Left forelimb (tissue), 1 donor: ENCODE results near the gene UBE2O.

Experiments used
- DNase-seq: peaks from one replicate; pipeline ENCODE4 v3.0.0-alpha.2; 2018; ENCODE audit warnings: low spot score

UBE2O gene

GRCh38 chr17:76452660-76453430 is at the start of gene UBE2O:
Gene UBE2O, minus strand, starts transcription at chr17:76453152. Its CDS starts 11 bp downstream, at chr17:76453141.
- peak; percentile 92 for DNase-seq

- no peak for DNase-seq
These were observed 48.9 kb upstream of the UBE2O start for GRCh38 chr17:76501827-76502307.

GRCh38 chr17:76501018-76501826 is 48.3 kb upstream of the UBE2O start, which contains the start of gene RHBDF2:
Gene RHBDF2, minus strand, starts transcription at chr17:76501423. Its CDS starts 19,899 bp downstream, at chr17:76481524.
- DNase-seq: no peak

- DNase-seq: no peak
These were observed 47.7 kb upstream of the UBE2O start for GRCh38 chr17:76500747-76501017.

GRCh38 chr17:76500074-76500746 is 47.3 kb upstream of the UBE2O start:
- DNase-seq: no peak

- no peak for DNase-seq
These were observed 46.3 kb upstream of the UBE2O start for GRCh38 chr17:76499267-76499667.

GRCh38 chr17:76498876-76499251 is 45.9 kb upstream of the UBE2O start:
- no peak for DNase-seq

- no peak for DNase-seq
These were observed 45.3 kb upstream of the UBE2O start for GRCh38 chr17:76497979-76498875.

GRCh38 chr17:76497699-76497978 is 44.7 kb upstream of the UBE2O start:
- no peak for DNase-seq

- DNase-seq: no peak
These were observed 43.5 kb upstream of the UBE2O start for GRCh38 chr17:76496464-76496863.

- no peak for DNase-seq
These were observed 42.9 kb upstream of the UBE2O start for GRCh38 chr17:76495663-76496400.

GRCh38 chr17:76493505-76494167 is 40.7 kb upstream of the UBE2O start:
- no peak for DNase-seq

GRCh38 chr17:76492989-76493501 is 40.1 kb upstream of the UBE2O start:
- no peak for DNase-seq

- no peak for DNase-seq
These were observed 39.4 kb upstream of the UBE2O start for GRCh38 chr17:76492123-76492988.

- DNase-seq: no peak
These were observed 38.5 kb upstream of the UBE2O start for GRCh38 chr17:76491271-76492122.

GRCh38 chr17:76490112-76490710 is 37.3 kb upstream of the UBE2O start:
- DNase-seq: no peak

GRCh38 chr17:76487451-76488192 is 34.7 kb upstream of the UBE2O start:
- DNase-seq: no peak
